Ishikawa (cell line): ENCODE measurements around the gene UTP14A.
A peak's percentile ranks its signal among the peaks of the same experiment; 100 is the strongest.

Experiments
- CEBPB ChIP-seq: IDR thresholded peaks from 2 replicates; pipeline ENCODE4 v1.6.1; 2012
- CREB1 ChIP-seq: IDR thresholded peaks from 2 replicates; pipeline ENCODE4 v1.6.1; 2012; ENCODE audit warnings: low read depth
- EGR1 ChIP-seq: IDR thresholded peaks from 2 replicates; pipeline ENCODE4 v1.6.1; 2012
- EP300 ChIP-seq: IDR thresholded peaks from 2 replicates; pipeline ENCODE4 v1.6.1; 2012; ENCODE audit warnings: borderline replicate concordance
- FOXM1 ChIP-seq: IDR thresholded peaks from 2 replicates; pipeline ENCODE4 v1.6.1; 2012; ENCODE audit warnings: low read depth, borderline replicate concordance
- NFIC ChIP-seq: IDR thresholded peaks from 2 replicates; pipeline ENCODE4 v1.6.1; 2012
- RAD21 ChIP-seq: IDR thresholded peaks from 2 replicates; pipeline ENCODE4 v1.6.1; 2012; ENCODE audit warnings: low read depth
- REST ChIP-seq: IDR thresholded peaks from 2 replicates; pipeline ENCODE4 v1.6.1; 2012; ENCODE audit warnings: low read depth, mild to moderate bottlenecking
- TAF1 ChIP-seq: IDR thresholded peaks from 2 replicates; pipeline ENCODE4 v1.6.1; 2012; ENCODE audit warnings: low read depth, mild to moderate bottlenecking
- TCF12 ChIP-seq: IDR thresholded peaks from 2 replicates; pipeline ENCODE4 v1.6.1; 2012; ENCODE audit warnings: low read depth
- TEAD4 ChIP-seq: IDR thresholded peaks from 2 replicates; pipeline ENCODE4 v1.6.1; 2012
- USF1 ChIP-seq: IDR thresholded peaks from 2 replicates; pipeline ENCODE4 v1.6.1; 2012
- YY1 ChIP-seq: IDR thresholded peaks from 2 replicates; pipeline ENCODE4 v1.6.1; 2012; ENCODE audit warnings: low read depth
- ZBTB7A ChIP-seq: IDR thresholded peaks from 2 replicates; pipeline ENCODE4 v1.6.1; 2012; ENCODE audit warnings: low read depth
- TF ChIP-seq, protein P1 (sequence below): IDR thresholded peaks from 2 replicates; pipeline ENCODE4 v1.6.1; 2012

Gene UTP14A

DNA sequence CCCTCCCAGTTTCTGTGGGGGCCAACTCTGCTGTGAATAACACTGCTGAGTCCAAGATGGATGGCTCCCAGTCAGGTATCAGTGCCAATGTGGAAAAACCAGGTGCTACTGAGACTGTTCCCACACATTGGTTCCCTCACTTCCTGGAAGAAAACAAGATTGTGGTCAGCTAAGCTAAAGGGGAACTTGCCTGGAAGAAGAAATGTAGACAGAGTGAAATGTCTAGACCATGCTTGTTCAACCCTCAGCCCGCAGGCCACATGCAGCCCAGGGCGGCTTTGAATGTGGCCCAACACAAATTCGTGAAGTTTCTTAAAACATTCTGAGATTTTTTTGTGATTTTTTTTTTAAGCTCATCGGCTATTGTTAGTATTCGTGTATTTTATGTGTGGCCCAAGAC lies 28.6 kb upstream of the UTP14A start:
- TF ChIP-seq EGR1 (no peak), YY1 (0 out of 2 replicates have a peak, but pooled peaks have one; percentile 22), EP300 (no peak), RAD21 (no peak)
- TF ChIP-seq, protein P1, sequence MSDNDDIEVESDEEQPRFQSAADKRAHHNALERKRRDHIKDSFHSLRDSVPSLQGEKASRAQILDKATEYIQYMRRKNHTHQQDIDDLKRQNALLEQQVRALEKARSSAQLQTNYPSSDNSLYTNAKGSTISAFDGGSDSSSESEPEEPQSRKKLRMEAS = 0 out of 2 replicates have a peak, but pooled peaks have one; percentile 4

GRCh38 chrX:129900054-129900453 lies 5.9 kb upstream of the UTP14A start:
- no peak for TF ChIP-seq EP300
- TF ChIP-seq, protein P1 = no peak
- TF ChIP-seq NFIC = no peak
- no peak for TF ChIP-seq ZBTB7A
- no peak for TF ChIP-seq CEBPB
- TF ChIP-seq USF1 = no peak

DNA sequence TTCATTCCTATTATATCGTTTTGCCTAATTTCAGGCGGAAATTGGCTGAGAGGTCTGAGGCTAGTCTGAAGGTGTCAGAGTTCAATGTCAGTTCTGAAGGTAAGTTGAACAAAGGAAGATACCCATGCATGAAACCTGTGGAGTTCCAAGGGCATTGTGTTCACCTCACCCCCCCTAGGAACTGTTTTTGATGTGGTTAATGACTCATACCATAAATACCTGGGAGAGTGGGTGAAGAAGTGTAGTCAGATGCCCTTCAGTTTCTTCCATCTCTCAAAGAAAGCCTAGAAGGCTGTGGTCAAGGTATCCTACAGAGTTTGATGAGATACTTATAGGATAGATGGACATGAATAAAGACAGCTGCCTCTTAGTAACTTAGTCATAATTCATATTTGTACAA lies 2.7 kb downstream of the UTP14A start:
- TF ChIP-seq CEBPB (no peak), EP300 (no peak), TEAD4 (peak; percentile 57; the same call in 1 of the 2 replicates)

DNA sequence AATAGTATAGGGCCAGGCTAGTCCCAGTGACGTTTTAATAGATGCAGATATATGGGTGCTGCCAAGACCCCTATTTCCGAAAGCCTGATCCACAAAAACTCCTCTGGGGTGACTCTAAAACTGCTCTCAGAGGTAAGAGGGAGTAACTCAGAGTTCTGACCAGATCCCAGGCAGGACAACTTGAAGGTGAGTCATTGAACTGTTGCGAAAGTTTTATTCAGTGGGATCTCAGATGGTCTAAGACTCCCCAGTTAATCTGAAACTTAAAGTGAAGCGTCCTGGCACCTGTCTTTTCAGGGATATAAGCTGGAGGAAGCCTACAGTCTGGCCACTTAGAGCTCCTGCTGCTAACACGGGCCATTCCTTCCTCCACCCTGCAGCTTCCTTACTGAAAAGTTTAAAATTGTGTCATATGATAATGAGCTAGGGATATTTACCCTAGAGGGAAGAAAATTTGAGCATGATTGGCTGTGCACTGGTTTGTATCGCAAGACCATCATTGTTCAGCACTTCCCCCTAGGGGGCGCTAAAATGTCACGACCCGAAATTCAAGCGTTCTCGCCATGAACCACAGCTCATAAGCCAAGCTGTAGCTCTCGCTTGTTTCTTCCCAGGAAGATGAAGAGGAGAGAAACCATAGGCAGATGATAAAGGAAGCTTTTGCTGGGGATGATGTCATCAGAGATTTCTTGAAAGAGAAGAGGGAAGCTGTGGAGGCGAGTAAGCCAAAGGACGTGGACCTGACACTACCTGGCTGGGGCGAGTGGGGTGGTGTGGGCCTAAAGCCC lies 19.5 kb downstream of the UTP14A start:
- TF ChIP-seq REST (no peak), RAD21 (peak; percentile 76)

DNA sequence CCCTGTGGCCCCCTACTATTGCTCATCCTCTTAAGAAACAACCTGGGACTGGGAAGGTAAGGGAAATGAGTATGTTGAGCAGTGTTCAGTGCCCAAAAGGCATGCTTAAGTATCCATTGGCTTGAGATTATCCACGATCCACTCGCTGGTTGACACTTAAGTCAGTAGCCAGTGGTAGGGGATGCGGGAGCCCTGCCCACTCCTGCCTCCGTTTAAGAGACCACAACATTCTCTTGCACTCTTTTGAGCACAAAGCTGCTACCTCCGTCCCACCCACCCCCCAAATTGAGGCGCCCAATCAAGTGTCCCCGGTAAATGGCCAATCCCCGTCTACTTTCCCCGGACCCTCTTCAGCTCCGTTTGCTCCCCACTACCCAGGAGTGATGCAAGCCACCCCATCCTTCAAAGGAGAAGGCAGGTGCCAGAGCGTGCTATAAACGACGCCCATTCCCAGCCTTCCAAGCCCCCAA lies 25.0 kb downstream of the UTP14A start:
- TF ChIP-seq TCF12 (no peak), TAF1 (no peak), CEBPB (no peak), REST (no peak), YY1 (no peak), NFIC (no peak), USF1 (no peak)
- TF ChIP-seq, protein P1 = peak; percentile 11; the same call in 1 of the 2 replicates

- TF ChIP-seq USF1 (no peak), TCF12 (no peak), REST (no peak), ZBTB7A (no peak; the same call in 1 of the 2 replicates), FOXM1 (no peak), RAD21 (no peak), CEBPB (no peak), CREB1 (peak; percentile 52; the same call in 1 of the 2 replicates), EGR1 (peak; percentile 76), EP300 (0 out of 2 replicates have a peak, but pooled peaks have one; percentile 8), YY1 (no peak; the same call in 1 of the 2 replicates), TEAD4 (no peak), TAF1 (peak; percentile 40), NFIC (peak; percentile 40; the same call in 1 of the 2 replicates)
- TF ChIP-seq, protein P1 = no peak
Observed at GRCh38 chrX:129931411-129932015, 25.5 kb downstream of the UTP14A start.
